DMS53 treated with DMSO at 0.1 percent for 48 hours (cell line): Measurements from ENCODE around the gene SHH.
A peak's percentile ranks its signal among the peaks of the same experiment; 100 is the strongest.
"Not testable (repeated sequence)": the region's sequence is repeated elsewhere in the genome, so short reads cannot be mapped to it uniquely, and the experiment has no call there.

Experiments used
- DNase-seq: peaks from one replicate; lab custom pipeline; 2025; ENCODE audit not compliant: unreplicated experiment; lab: John Stamatoyannopoulos, UW

Gene SHH

DNA sequence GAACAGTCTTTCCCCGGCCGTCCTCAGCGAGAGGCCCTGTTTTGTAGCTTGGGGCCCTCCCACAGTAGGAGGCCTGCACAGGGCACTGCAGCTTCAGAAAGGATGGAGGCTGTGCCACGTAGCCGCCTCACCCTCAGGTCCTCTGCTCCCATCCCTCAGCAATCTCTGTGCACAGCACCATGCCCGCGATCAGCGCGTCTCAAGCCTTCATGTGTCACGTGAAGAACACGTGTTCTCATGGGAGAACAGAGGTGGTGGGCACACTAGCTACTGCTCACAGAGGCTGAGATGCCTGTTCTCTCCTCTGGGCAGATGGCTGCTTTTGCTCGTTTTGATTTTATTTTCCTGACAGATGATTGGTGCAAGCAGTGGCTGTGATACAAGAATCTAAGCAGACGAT is 8.5 kb upstream of the SHH start:
- DNase-seq, result no peak

DNA sequence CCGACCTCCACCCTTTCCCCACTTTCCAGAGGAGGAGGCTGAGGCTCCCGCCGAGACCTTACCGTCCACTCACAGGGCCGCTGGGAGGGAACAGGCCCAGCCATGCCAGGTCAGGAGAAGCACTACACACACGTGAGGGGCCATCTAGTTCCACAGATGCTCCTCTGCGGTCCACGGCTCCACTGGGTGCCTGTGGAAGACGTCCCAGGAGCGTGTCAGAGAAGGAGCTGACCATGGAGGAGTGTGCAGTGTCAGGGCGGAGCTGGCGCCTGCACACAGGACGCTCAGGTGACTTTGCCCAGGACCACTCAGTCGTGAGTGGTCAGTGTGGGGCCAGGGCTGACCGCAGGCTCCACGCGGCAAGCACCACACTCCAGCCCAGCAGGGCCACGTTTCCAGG is 8.0 kb upstream of the SHH start:
- DNase-seq, result no peak

DNA sequence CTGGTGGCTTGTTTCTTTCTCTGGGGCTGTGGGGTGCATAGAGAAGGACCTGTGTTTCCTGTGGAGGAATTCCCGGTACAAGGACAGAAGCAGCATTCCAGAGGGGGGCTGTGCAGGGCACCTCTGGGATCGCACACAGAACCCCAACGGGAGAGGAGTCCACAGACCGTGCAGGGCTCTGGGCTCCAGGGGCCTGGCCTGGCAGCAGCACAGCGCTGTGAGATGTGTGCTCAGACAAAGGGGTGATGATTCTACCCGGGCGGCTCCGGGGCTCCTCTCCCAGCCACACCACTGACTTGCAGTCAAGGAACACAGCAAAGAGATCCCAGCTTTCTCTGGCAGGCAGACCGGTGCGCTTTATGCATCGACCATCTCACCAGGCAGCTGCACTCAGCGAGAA is 6.9 kb upstream of the SHH start:
- no peak for DNase-seq

- DNase-seq, result no peak
Observed at GRCh38 chr7:155818820-155819168, 6.5 kb upstream of the SHH start.

GRCh38 chr7:155818154-155818819 is 6.0 kb upstream of the SHH start:
- DNase-seq, result no peak

DNA sequence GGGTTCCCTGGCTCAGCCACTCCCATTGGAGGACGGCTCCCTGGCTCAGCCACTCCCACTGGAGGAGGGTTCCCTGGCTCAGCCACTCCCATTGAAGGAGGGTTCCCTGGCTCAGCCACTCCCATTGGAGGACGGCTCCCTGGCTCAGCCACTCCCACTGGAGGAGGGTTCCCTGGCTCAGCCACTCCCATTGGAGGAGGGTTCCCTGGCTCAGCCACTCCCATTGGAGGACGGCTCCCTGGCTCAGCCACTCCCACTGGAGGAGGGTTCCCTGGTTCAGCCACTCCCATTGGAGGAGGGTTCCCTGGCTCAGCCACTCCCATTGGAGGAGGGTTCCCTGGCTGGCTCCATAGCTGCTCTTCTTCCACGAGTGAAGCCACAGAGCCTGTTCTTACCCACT is 5.3 kb upstream of the SHH start:
- DNase-seq, result not testable (repeated sequence)

DNA sequence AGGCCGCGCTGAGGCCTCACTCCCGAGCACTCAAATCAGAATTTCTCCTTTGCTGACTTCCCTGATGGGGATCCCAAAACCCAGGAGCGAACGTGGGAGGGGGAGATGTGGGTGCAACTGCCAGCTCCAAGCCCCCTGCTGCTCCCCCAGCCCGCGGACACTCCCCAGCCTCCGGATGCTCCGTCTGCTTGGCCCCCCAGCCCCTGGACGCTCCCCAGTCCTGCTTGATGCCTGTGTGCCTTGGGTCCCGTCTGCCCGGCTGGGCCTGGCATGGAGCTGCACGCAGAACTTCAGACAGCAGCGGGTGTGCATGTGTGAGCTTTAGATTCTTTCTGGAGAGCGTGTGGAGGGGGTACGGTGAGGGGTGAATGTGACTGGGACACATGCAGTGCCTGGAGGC is 4.7 kb upstream of the SHH start:
- DNase-seq, result no peak

- DNase-seq, result no peak
Observed at GRCh38 chr7:155816192-155816508, 3.9 kb upstream of the SHH start.

DNA sequence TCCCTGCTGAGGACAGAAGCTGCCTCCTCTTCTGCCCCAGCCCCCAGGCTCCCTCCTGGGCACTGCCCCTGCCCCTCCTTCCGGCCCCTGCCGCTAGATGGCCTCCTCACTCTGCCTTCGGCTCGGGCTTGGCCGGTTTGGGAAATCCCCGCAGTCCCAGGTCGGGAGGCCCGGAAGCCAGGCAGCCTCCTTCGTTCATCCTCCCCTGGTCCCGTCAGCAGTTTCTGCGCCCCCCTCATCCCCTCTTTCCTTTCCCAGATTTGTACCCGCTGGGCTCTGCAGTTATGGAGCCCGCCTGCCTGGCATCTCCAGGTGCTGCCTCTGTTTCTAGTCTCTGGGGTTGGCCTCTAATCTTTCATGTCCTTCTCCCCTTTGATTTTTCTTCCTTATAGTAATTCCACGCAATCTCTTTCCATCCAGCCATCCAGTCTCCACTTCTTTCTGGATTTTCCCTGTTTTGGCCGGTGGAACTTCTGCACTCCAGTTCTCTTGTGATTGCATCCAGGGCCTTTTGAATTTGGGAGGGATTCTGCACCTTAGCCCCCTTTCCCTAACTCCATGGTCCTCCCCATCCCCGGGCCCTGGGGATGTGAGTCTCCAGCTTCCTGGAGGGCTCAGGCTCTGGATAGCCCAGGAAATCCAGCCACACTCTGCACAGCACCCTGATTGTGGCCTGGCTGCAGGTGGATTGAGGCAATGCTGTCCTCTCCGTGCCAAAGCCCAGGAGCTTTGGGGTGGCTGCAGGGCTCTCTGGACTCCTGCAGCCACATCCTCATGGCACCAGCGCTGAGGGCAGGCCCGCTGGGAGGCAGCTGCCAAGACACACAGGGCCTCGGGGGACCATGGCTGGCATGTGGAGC is 3.3 kb upstream of the SHH start:
- DNase-seq, result peak; percentile 33

DNA sequence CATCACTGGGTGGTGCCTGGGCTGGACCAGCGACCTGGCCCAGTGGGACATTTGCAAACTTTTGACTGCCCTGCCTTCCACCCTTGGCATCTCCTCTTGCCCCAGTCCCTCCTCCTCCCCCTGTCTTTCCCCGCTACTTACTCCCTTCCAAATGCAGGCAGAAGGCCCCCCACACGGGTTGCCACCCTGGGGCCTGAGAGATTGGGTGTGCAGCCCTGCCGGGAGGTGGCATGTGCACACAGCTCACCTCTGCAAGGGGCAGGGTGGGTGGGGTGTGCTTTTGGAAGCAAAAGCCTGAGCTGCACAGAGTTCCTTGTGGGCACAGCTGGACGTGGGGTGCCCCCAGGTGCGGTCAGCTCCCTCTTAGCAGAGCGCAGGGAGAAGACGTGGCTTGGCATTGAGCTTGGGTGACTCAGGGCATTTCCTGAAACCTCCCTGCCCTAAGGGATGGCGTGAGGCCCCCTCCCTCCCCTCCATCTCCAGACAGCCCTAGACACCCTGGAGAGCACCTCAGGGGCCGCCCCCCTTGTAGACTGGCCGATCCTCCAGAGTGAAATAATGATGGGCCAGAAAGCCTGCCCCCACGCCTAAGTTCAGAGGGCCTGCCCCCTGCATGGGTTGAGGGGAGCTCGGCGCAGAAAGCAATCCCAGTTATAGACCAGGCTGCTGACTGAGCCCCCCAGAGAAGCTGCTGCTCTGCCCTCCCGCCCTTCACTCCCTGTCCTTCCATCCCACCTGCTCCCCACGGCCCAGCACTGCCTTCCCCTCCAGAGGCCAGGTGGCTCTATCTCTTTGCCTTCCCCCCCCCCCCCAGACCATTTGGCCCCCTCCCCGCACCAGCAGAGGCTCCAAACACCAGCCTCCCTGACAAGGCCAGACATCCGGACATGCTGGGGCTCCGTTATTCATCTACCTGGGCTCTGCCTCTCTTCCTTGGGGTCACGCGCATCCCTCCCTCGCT is 2.3 kb upstream of the SHH start:
- DNase-seq, result no peak

GRCh38 chr7:155813546-155814315 is 1.5 kb upstream of the SHH start:
- no peak for DNase-seq

- no peak for DNase-seq
Observed at GRCh38 chr7:155813125-155813524, 862 bp upstream of the SHH start.

GRCh38 chr7:155811560-155811894 is 736 bp downstream of the SHH start:
- no peak for DNase-seq

DNA sequence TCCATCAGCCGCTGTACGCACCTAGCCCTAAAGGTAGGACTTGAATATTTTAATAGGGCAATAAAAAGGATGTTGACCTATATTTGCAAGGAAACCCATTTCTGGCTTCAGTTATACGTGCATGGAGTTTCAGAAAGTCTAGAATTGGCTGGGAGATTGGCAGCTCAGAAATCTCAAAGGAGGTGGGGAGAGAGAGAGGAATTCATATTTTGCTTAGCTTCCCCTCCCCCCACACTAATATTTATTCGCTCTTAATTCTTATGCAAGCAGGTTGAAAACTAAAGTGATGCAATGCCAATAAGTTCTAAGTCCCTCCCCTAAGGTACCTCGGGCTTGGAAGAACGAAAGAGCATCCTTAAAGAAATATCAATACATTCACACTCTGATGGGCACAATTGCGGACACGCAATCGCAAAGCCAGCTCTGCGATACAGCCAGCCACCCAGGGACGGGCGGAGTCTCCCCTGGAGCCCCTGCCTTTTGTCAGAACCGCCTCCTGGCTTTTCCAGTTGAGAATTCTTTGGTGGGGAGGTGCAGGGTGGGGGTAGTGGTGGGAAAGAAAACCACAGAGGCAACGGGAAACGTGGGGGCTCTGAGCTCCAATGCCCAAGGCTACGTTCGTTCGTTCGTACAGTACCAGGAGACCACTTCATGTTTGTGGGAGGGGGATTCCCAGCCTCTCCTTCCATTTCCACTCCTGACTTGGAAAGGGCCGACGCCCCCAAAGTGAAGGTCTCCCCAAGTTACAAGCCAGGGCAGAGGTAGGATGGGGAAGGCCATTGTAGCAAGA is 1.3 kb downstream of the SHH start:
- DNase-seq, result no peak

DNA sequence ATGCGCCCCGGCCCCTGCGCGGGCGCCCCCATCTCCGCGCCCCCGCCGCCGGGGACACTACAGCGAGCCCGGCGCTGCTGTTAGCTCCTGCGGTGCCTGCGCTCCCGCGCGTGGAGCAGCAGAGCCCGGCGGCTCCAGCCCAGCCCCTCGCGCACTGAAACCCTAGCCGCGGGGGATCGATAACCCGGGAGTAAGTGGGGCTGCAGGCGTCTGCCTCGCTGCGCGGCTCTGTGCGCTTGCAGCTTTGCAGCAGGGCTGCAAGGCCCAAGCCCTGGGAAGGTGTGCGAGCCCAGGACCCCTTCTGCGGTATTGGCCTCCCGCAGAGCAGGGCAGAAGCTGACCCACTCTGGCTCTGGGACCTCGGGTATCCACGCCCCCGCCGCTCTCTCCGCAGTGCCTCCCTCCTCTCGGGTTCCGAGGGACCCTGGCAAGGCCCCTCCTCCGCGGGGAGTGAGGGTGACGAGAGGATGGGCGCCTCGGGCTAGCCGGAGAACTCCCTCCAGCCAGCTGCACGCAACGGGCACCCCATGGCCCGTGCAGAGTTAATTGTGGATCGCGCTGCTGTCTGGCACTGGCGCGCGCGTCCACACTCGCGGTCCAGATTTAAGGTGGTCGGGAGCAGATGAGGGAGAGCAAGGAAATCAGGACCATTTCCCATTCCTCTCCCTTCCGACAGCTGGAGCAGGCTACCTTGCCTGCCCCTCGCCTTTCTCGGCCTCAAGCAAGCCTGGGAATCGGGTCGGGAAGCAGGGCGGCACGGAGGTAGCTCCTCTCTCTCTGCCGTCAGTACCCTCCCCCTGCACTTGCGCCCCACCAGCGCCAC is 2.1 kb downstream of the SHH start:
- DNase-seq, result no peak

DNA sequence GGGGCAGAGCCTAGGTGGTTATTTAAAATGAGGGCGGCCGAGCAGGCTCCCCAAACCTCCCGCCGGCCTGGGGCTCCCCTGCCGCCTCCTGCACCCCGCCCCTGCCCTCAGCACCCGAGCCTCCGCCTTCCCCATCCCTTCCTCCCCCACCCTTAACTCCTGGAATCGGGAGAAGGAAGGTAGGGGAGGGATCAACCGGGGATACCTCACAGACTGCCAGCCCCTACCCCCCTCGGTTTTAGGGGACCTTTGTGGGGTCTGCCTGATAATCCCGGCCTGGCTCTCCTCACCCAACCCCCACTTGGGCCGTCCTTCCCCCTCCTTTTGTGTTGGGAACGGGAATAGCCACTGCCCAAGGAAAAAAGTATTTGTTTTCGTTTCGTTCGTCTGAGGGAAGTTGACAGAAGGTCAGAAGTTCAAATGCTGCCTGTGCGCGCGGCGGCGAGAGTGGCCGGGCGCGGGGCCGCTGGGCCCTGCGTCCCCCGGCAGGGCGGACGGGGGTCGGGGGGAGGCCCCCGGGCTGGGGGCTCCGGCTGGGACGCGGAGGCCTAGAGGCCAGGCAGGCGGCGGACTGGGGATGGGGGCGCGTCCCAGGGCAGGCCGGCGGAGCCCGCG is 2.8 kb downstream of the SHH start:
- no peak for DNase-seq

DNA sequence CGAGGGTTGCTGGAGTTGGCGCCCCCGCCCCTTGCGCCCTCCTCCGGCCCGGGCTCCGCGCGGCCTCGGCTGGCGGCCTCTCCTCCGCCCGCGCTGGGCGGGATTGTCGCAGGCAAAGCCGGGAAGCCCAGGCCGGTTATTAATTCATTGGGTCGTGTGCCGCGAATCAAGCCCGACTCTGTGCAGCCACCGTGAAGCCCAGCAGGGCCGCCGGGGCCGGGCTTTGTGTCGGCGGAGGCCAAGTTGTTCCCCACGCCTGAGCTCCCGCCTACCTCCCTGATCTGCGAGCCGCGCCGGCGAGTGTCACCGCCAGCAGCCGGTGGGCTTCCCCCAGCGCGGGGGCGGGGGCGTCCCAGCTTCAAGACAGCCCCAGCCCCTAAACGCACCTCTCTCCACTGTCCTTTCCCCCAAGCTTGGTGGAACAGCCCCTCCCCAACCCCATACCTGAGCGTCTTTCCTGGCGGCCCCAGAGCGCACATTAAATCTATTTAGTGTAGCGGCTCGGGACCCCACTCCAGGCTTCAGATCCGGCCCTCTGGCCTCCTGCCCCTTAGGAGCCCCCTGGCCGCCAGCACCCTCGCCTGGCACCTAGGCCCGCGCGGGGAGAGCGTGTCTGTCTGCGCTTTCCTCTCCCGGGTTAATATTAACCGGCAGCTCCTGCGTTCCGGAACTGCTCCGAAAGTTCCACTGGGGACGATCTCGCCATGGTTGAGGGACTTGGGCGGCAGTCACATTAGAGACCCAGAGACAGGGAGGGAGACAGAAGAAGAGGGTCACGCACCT is 3.5 kb downstream of the SHH start:
- no peak for DNase-seq

DNA sequence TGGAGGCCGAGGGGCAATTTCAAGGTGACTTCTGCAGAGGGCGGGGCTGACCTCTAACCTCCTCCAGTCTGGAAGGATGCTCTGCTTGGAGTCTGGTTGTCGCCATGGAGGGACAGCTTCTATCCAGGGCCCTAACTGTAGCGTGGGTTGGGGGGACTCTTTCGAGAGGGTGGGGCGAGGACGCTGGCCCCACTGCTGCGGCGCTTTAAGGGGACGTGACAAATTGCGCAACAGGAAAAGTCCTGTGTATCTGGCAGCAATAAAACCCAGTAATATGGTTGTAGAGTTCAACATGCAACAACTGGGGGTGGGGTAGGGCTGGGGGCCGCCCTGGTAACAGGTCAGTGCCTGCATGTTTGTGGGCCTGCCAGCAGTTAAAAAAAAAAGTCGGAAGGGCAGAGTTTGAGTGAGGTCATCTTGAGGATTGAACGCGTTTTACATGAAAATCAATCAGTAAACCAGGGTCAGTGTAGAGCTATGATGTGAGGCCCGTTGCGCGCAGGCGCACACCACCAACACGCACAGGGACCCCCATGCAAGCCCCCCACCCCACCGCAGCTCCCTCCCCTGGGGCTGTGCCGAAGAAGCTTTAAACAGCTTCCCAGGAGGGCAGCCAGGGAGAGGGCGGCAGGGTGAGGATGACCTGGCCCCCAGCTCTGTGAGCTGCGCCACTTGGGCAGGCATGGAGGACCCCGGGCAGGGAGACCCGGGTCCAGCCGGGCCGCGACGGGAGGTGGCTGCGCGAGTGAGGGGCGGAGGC is 4.3 kb downstream of the SHH start:
- DNase-seq, result no peak
